ENCODE data around the gene AK2.

GRCh38 chr1:33047839-33048305, 11.2 kb upstream of the AK2 start:
- TF ChIP-seq POLR2AphosphoS2 (conservative IDR thresholded peaks at IDR 0.05; ENCODE audit: low read length) (no peak), CTCF (IDR thresholded peaks at IDR 0.05) (no peak), BCL3 (IDR thresholded peaks at IDR 0.05) (no peak), MYC (IDR thresholded peaks at IDR 0.05; ENCODE audit: borderline replicate concordance, low read length) (no peak), CHD2 (IDR thresholded peaks at IDR 0.05; ENCODE audit: low read length, partially characterized antibody) (no peak), USF2 (IDR thresholded peaks at IDR 0.05) (no peak), REST (IDR thresholded peaks at IDR 0.05) (no peak), PBX3 (IDR thresholded peaks at IDR 0.05) (no peak)

Measured in A549 (cell line).